Measurements from ENCODE around the gene ANTXR1. TPM values are rescaled to one million over a fixed set of nuclear protein-coding genes. Genes with fewer than 3 reads are reported as not detected.

Gene ANTXR1
- total and polyA plus RNA-seq, 2 experiments from 2014 or later, result 29.1 to 34.7 TPM

- H3K4me2 ChIP-seq, result no peak overlapping the region
- no peaks in the 10 kb centered on the region for H3K36me3 ChIP-seq (replicated peaks; ENCODE audit: insufficient read depth, low read depth)
- H4K20me1 ChIP-seq (ENCODE audit: insufficient read depth, poor library complexity, severe bottlenecking), result no peaks in the 10 kb centered on the region
- no peaks in the 10 kb centered on the region for H3K4me1 ChIP-seq (ENCODE audit: insufficient read depth)
- 94% methylated on average over 2 of the region's 2 CpGs for WGBS (ENCODE audit: low lambda C conversion rate, missing lambda C conversion rate)
- H3K9me3 ChIP-seq (ENCODE audit: low read depth), result no peaks in the 10 kb centered on the region
- no peaks in the 10 kb centered on the region for H3K9me2 ChIP-seq (replicated peaks; ENCODE audit: insufficient read depth)
- no peak overlapping the region for H2AFZ ChIP-seq
- no peak overlapping the region for H3K4me3 ChIP-seq
- DNase-seq (ENCODE audit: low spot score), result no peak
- no peak overlapping the region for H3K27ac ChIP-seq
- peaks cover 8% of the 10 kb centered on the region for H3K79me2 ChIP-seq
- no peak for TF ChIP-seq EZH2 (IDR thresholded peaks at IDR 0.05; ENCODE audit: borderline replicate concordance)
- no peak for TF ChIP-seq CTCF (IDR thresholded peaks at IDR 0.05; ENCODE audit: poor library complexity)
- TF ChIP-seq EZH2phosphoT487 (IDR thresholded peaks at IDR 0.05; ENCODE audit: low read depth, severe bottlenecking, unreplicated experiment), result no peak
- H3K27me3 ChIP-seq, result no peaks in the 10 kb centered on the region
Observed at GRCh38 chr2:69055688-69056470, 42.9 kb downstream of the ANTXR1 start.

GRCh38 chr2:69057660-69058059 is 44.7 kb downstream of the ANTXR1 start:
- TF ChIP-seq CTCF (IDR thresholded peaks at IDR 0.05; ENCODE audit: poor library complexity), result no peak
- TF ChIP-seq EZH2phosphoT487 (IDR thresholded peaks at IDR 0.05; ENCODE audit: low read depth, severe bottlenecking, unreplicated experiment), result no peak
- no peak for TF ChIP-seq EZH2 (IDR thresholded peaks at IDR 0.05; ENCODE audit: borderline replicate concordance)
- no peaks in the 10 kb centered on the region for H3K9me2 ChIP-seq (replicated peaks; ENCODE audit: insufficient read depth)
- no peaks in the 10 kb centered on the region for H4K20me1 ChIP-seq (ENCODE audit: insufficient read depth, poor library complexity, severe bottlenecking)
- no peak overlapping the region for H2AFZ ChIP-seq
- H3K4me3 ChIP-seq, result no peak overlapping the region
- H3K27me3 ChIP-seq, result no peaks in the 10 kb centered on the region
- no peaks in the 10 kb centered on the region for H3K36me3 ChIP-seq (replicated peaks; ENCODE audit: insufficient read depth, low read depth)
- H3K9me3 ChIP-seq (ENCODE audit: low read depth), result no peaks in the 10 kb centered on the region
- H3K27ac ChIP-seq, result no peak overlapping the region
- H3K4me2 ChIP-seq, result no peak overlapping the region
- DNase-seq (ENCODE audit: low spot score), result no peak
- peaks cover 11% of the 10 kb centered on the region for H3K4me1 ChIP-seq (ENCODE audit: insufficient read depth)
- H3K79me2 ChIP-seq, result peaks cover 8% of the 10 kb centered on the region
- 76% methylated on average over 3 of the region's 3 CpGs for WGBS (ENCODE audit: low lambda C conversion rate, missing lambda C conversion rate)

GRCh38 chr2:69059731-69060290 is 46.8 kb downstream of the ANTXR1 start:
- no peak overlapping the region for H3K4me3 ChIP-seq
- H3K27me3 ChIP-seq, result no peaks in the 10 kb centered on the region
- DNase-seq (ENCODE audit: low spot score), result no peak
- H3K27ac ChIP-seq, result no peak overlapping the region
- no peaks in the 10 kb centered on the region for H3K9me2 ChIP-seq (replicated peaks; ENCODE audit: insufficient read depth)
- H3K4me2 ChIP-seq, result no peak overlapping the region
- H2AFZ ChIP-seq, result no peak overlapping the region
- no peaks in the 10 kb centered on the region for H3K36me3 ChIP-seq (replicated peaks; ENCODE audit: insufficient read depth, low read depth)
- TF ChIP-seq EZH2 (IDR thresholded peaks at IDR 0.05; ENCODE audit: borderline replicate concordance) (no peak), EZH2phosphoT487 (IDR thresholded peaks at IDR 0.05; ENCODE audit: low read depth, severe bottlenecking, unreplicated experiment) (no peak), CTCF (IDR thresholded peaks at IDR 0.05; ENCODE audit: poor library complexity) (no peak)
- peaks cover 11% of the 10 kb centered on the region for H3K4me1 ChIP-seq (ENCODE audit: insufficient read depth)
- H3K9me3 ChIP-seq (ENCODE audit: low read depth), result peaks cover 5% of the 10 kb centered on the region
- H4K20me1 ChIP-seq (ENCODE audit: insufficient read depth, poor library complexity, severe bottlenecking), result no peaks in the 10 kb centered on the region
- peaks cover 6% of the 10 kb centered on the region for H3K79me2 ChIP-seq

Measured in hepatocyte (in vitro differentiated cells).